ENCODE data around the gene KRT6C. TPM values are rescaled to one million over a fixed set of nuclear protein-coding genes. Genes with fewer than 3 reads are reported as not detected.

The KRT6C gene
- total RNA-seq, 4 donors from 2014 or later: not detected

GRCh38 chr12:52499806-52500560, 26.4 kb upstream of the KRT6C start:
- WGBS: 78% methylated on average over 5 of the region's 5 CpGs
- Histone ChIP-seq H3K36me3 (no peaks in the 10 kb centered on the region), H3K4me3 (no peak overlapping the region), H3K27me3 (no peaks in the 10 kb centered on the region), H3K9me3 (peaks cover 0 to 7% (median 0%) of the 10 kb centered on the region in 4 donors), H3K27ac (replicated peaks in 1 of 4) (no peak overlapping the region), H3K4me1 (peaks cover 7 to 16% (median 8%) of the 10 kb centered on the region in 4 donors)
- DNase-seq (ENCODE audit: extremely low spot score): peak; percentile 70
- intact Hi-C loops (cut with DNase I): no loop called here
- TF ChIP-seq POLR2AphosphoS5 (IDR thresholded peaks at IDR 0.05) (no peak), EP300 (IDR thresholded peaks at IDR 0.05) (no peak), CTCF (IDR thresholded peaks at IDR 0.05) (no peak), POLR2A (IDR thresholded peaks at IDR 0.05; ENCODE audit: low read depth) (no peak)

GRCh38 chr12:52498946-52499345, 25.3 kb upstream of the KRT6C start:
- H3K27me3 ChIP-seq: no peaks in the 10 kb centered on the region
- WGBS: 71% methylated on average over 1 of the region's 1 CpG
- no peak overlapping the region for H3K4me3 ChIP-seq
- no peak overlapping the region for H3K27ac ChIP-seq (replicated peaks in 1 of 4)
- intact Hi-C loops (cut with DNase I): no loop called here
- H3K9me3 ChIP-seq: peaks cover 0 to 7% (median 0%) of the 10 kb centered on the region in 4 donors
- no peaks in the 10 kb centered on the region for H3K36me3 ChIP-seq
- no peak for DNase-seq (ENCODE audit: extremely low spot score)
- TF ChIP-seq EP300 (IDR thresholded peaks at IDR 0.05): no peak
- TF ChIP-seq CTCF (IDR thresholded peaks at IDR 0.05): no peak
- no peak for TF ChIP-seq POLR2AphosphoS5 (IDR thresholded peaks at IDR 0.05)
- TF ChIP-seq POLR2A (IDR thresholded peaks at IDR 0.05; ENCODE audit: low read depth): no peak
- H3K4me1 ChIP-seq: peaks cover 7 to 19% (median 12%) of the 10 kb centered on the region in 4 donors

GRCh38 chr12:52497975-52498374, 24.4 kb upstream of the KRT6C start:
- Histone ChIP-seq H3K4me3 (no peak overlapping the region), H3K27me3 (no peaks in the 10 kb centered on the region), H3K9me3 (peaks cover 0 to 1% (median 0%) of the 10 kb centered on the region in 4 donors), H3K27ac (replicated peaks in 1 of 4) (no peak overlapping the region), H3K36me3 (no peaks in the 10 kb centered on the region), H3K4me1 (peaks cover 7 to 19% (median 12%) of the 10 kb centered on the region in 4 donors)
- no peak for TF ChIP-seq POLR2AphosphoS5 (IDR thresholded peaks at IDR 0.05)
- TF ChIP-seq EP300 (IDR thresholded peaks at IDR 0.05): no peak
- TF ChIP-seq POLR2A (IDR thresholded peaks at IDR 0.05; ENCODE audit: low read depth): no peak
- no peak for TF ChIP-seq CTCF (IDR thresholded peaks at IDR 0.05)
- intact Hi-C loops (cut with DNase I): no loop called here
- 93% methylated on average over 7 of the region's 7 CpGs for WGBS
- DNase-seq (ENCODE audit: extremely low spot score): peak; percentile 81

- intact Hi-C loops (cut with DNase I): no loop called here
- H3K27me3 ChIP-seq: no peaks in the 10 kb centered on the region
- H3K27ac ChIP-seq (replicated peaks in 1 of 4): no peak overlapping the region
Observed at GRCh38 chr12:52496590-52497071, 23.0 kb upstream of the KRT6C start.

More at GRCh38 chr12:52496590-52497071, 23.0 kb upstream of the KRT6C start:
- peaks cover 7 to 19% (median 12%) of the 10 kb centered on the region in 4 donors for H3K4me1 ChIP-seq
- TF ChIP-seq CTCF (IDR thresholded peaks at IDR 0.05) (no peak), POLR2AphosphoS5 (IDR thresholded peaks at IDR 0.05) (peak in 1 of 2 donors; percentile 6)
- no peak overlapping the region for H3K4me3 ChIP-seq
- DNase-seq (ENCODE audit: extremely low spot score): peak; percentile 92
- 44% methylated on average over 4 of the region's 4 CpGs for WGBS
- H3K9me3 ChIP-seq: no peaks in the 10 kb centered on the region
- no peaks in the 10 kb centered on the region for H3K36me3 ChIP-seq

Data from esophagus muscularis mucosa (tissue), 4 donors.